Measurements from ENCODE around the gene NOC4L.

GRCh38 chr12:132188916-132189325 is 44.7 kb downstream of the NOC4L start:
- TF ChIP-seq CTCF (IDR thresholded peaks at IDR 0.05) (no peak; the same call in 1 of the 2 replicates), REST (IDR thresholded peaks at IDR 0.05; ENCODE audit: insufficient read depth in 1 of 2, low read depth in 2 of 2, low read length in 1 of 2) (no peak), SIN3A (IDR thresholded peaks at IDR 0.05; ENCODE audit: borderline replicate concordance, insufficient read depth, low read depth, low read length) (no peak), POLR2AphosphoS5 (IDR thresholded peaks at IDR 0.05; ENCODE audit: low read depth, low read length) (no peak)
